Measurements from ENCODE around the gene NEB. TPM values are rescaled to one million over a fixed set of nuclear protein-coding genes. Genes with fewer than 3 reads are reported as not detected.
"Not testable (repeated sequence)": the region's sequence is repeated elsewhere in the genome, so short reads cannot be mapped to it uniquely, and the experiment has no call there.

NEB gene
- total and polyA plus RNA-seq, 7 donors = 796 to 7,790 (median 2,020) TPM

DNA sequence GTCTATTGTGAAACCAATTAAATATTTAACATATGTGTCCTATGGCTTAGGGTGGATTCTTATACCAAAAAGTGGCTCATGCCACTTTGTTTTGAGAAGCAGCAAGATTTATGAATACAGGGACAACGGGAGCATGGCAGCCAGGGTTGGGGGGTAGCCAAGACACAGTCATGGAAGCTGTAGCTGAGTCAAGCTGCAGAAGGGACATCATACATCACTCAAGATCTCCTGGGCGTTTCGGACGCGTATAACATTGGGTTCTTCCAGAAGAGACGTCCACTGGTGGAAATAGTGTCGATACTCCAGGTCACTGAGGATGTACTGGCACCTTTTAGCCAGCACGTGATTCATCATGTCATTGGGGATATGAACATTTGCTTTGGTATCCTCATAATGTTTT lies 171.9 kb downstream of the NEB start:
- DNase-seq (peak; percentile 18 to 72), ATAC-seq (peak; percentile 31 to 70 (median 60))
- H3K27me3 ChIP-seq (ENCODE audit: insufficient read depth in 3 of 3, low read length in 2 of 3) = no peaks in the 10 kb centered on the region
- H3K4me1 ChIP-seq = no peaks in the 10 kb centered on the region
- H3K4me3 ChIP-seq = no peak overlapping the region
- H3K9me3 ChIP-seq = no peaks in the 10 kb centered on the region
- peak overlapping the region; percentile 18 for H3K27ac ChIP-seq
- peaks cover 3 to 100% of the 10 kb centered on the region in 2 donors for H3K36me3 ChIP-seq (ENCODE audit: insufficient read depth in 1 of 2, low read depth in 1 of 2)
- no peak for TF ChIP-seq CTCF (IDR thresholded peaks at IDR 0.05)
- intact Hi-C loops (cut with DNase I) = no loop called here
- 38 to 74% (median 56%) methylated on average over 8 of the region's 8 CpGs for WGBS, 3 donors

DNA sequence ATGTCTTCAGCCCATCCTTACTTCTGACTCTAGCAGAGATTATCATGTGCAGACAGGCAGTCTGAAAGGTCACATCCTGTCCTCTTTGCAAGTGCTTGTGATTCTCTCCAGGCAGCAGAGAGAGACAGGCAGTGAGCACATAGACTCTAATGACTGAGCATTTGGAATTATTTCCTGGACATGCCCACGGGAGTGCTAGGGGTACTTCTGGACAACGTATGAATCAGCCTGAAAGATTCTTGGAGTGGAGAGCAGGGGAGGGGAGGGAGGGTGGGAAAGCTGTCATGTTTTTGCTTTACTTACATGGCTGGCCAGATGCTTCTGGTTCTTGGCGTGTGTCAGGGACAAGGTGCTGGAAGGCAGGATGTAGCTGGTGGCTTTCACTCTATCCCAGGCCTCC lies 174.0 kb downstream of the NEB start:
- H3K9me3 ChIP-seq = no peaks in the 10 kb centered on the region
- H3K4me1 ChIP-seq = no peaks in the 10 kb centered on the region
- 15 to 17% (median 15%) methylated on average over 3 of the region's 3 CpGs for WGBS, 3 donors
- no peaks in the 10 kb centered on the region for H3K27me3 ChIP-seq (ENCODE audit: insufficient read depth in 3 of 3, low read length in 2 of 3)
- H3K36me3 ChIP-seq (ENCODE audit: insufficient read depth in 1 of 2, low read depth in 1 of 2) = peaks cover 3 to 100% of the 10 kb centered on the region in 2 donors
- no peak overlapping the region for H3K4me3 ChIP-seq
- intact Hi-C loops (cut with DNase I) = no loop called here
- peak; percentile 51 to 87 (median 84) for ATAC-seq
- H3K27ac ChIP-seq = peak overlapping the region; percentile 56
- DNase-seq = peak in 1 of 2 donors; percentile 60
- TF ChIP-seq CTCF (IDR thresholded peaks at IDR 0.05) = no peak

- ATAC-seq; intact Hi-C loops (cut with DNase I); H3K27me3 ChIP-seq (ENCODE audit: insufficient read depth in 3 of 3, low read length in 2 of 3); H3K4me3 ChIP-seq; DNase-seq; H3K4me1 ChIP-seq; H3K9me3 ChIP-seq: not testable (repeated sequence)
- Histone ChIP-seq H3K36me3 (ENCODE audit: insufficient read depth in 1 of 2, low read depth in 1 of 2) (peaks cover 3 to 100% of the 10 kb centered on the region in 2 donors), H3K27ac (peak overlapping the region; percentile 56)
- WGBS, 3 donors = 60 to 69% (median 67%) methylated on average over 2 of the region's 2 CpGs
Measured at GRCh38 chr2:151559431-151559830, 174.8 kb downstream of the NEB start.

- peaks cover 0 to 100% of the 10 kb centered on the region in 2 donors for H3K36me3 ChIP-seq (ENCODE audit: insufficient read depth in 1 of 2, low read depth in 1 of 2)
- H3K27me3 ChIP-seq (ENCODE audit: insufficient read depth in 3 of 3, low read length in 2 of 3); H3K27ac ChIP-seq; intact Hi-C loops (cut with DNase I); H3K4me3 ChIP-seq; DNase-seq; H3K9me3 ChIP-seq; ATAC-seq; H3K4me1 ChIP-seq: not testable (repeated sequence)
- 23 to 26% (median 26%) methylated on average over 2 of the region's 2 CpGs for WGBS, 3 donors
Measured at GRCh38 chr2:151557883-151558282, 176.4 kb downstream of the NEB start.

- Histone ChIP-seq H3K27me3 (ENCODE audit: insufficient read depth in 3 of 3, low read length in 2 of 3) (no peaks in the 10 kb centered on the region), H3K4me1 (no peaks in the 10 kb centered on the region), H3K36me3 (ENCODE audit: insufficient read depth in 1 of 2, low read depth in 1 of 2) (peaks cover 5 to 100% of the 10 kb centered on the region in 2 donors), H3K27ac (no peak overlapping the region), H3K4me3 (no peak overlapping the region), H3K9me3 (no peaks in the 10 kb centered on the region)
- ATAC-seq (no peak), DNase-seq (no peak)
- no peak for TF ChIP-seq CTCF (IDR thresholded peaks at IDR 0.05)
- intact Hi-C loops (cut with DNase I) = no loop called here
Measured at GRCh38 chr2:151556121-151556520, 178.2 kb downstream of the NEB start.

GRCh38 chr2:151552287-151552686 lies 182.0 kb downstream of the NEB start:
- Histone ChIP-seq H3K36me3 (ENCODE audit: insufficient read depth in 1 of 2, low read depth in 1 of 2) (peaks cover 17 to 100% of the 10 kb centered on the region in 2 donors), H3K9me3 (no peaks in the 10 kb centered on the region), H3K27me3 (ENCODE audit: insufficient read depth in 3 of 3, low read length in 2 of 3) (no peaks in the 10 kb centered on the region), H3K4me3 (no peak overlapping the region), H3K27ac (peak overlapping the region; percentile 43), H3K4me1 (no peaks in the 10 kb centered on the region)
- WGBS, 3 donors = 43 to 72% (median 49%) methylated on average over 5 of the region's 5 CpGs
- DNase-seq (no peak), ATAC-seq (peak; percentile 2 to 33 (median 25))
- no peak for TF ChIP-seq CTCF (IDR thresholded peaks at IDR 0.05)
- intact Hi-C loops (cut with DNase I) = loop anchor here in 1 of 2 donors (5.0 kb wide), 1 partner anchor 75 kb away; no protein-coding TSS in a partner anchor

Measured in psoas muscle (tissue), 8 donors.